Sciatic nerve (tissue), 2 donors: ENCODE data around the gene KCNC1. TPM values are rescaled to one million over a fixed set of nuclear protein-coding genes. Genes with fewer than 3 reads are reported as not detected.
A peak's percentile ranks its signal among the peaks of the same experiment; 100 is the strongest.

ENCODE experiments used
- ATAC-seq: fragments of 200-7000 bp; cut with Tn5 transposase; one replicate; pipeline ENCODE4 v1.9.1; 2020; ENCODE audit warnings: mild to moderate bottlenecking, moderate library complexity
- DNase-seq: peaks from one replicate; pipeline ENCODE4 v3.0.0-alpha.2; 2020; ENCODE audit warnings: low spot score
- intact Hi-C: fragments of 100-400 bp; cut with DNase I; formaldehyde crosslinking; loops from one replicate; pipeline ENCODE4 v1.14.2; 2022
- total RNA-seq: library from RNA; stranded (reverse); fragmentation: NEBNext Ultra II Directional; extraction: Animal tissue kit (Norgen Biotek cat#: 25700); gene quantifications from one replicate; pipeline ENCODE4 v1.2.1, GENCODE V29; 2021
- donor health status: DM: no; HTN: no; CAD: no.
- donor health status: DM: no; HTN: no; CAD: no.

KCNC1 gene
- total RNA-seq, 1 donor from 2014 or later: not detected

- no peak for ATAC-seq
- intact Hi-C loops: no loop called here
- no peak for DNase-seq
Observed at GRCh38 chr11:17803754-17804334, 69.3 kb downstream of the KCNC1 start.

- intact Hi-C loops: no loop called here
- DNase-seq (no peak), ATAC-seq (no peak)
Observed at GRCh38 chr11:17805043-17805442, 70.5 kb downstream of the KCNC1 start.

GRCh38 chr11:17805873-17806272, 71.3 kb downstream of the KCNC1 start:
- no peak for DNase-seq
- no peak for ATAC-seq
- intact Hi-C loops: no loop called here

GRCh38 chr11:17807034-17807433, 72.5 kb downstream of the KCNC1 start:
- intact Hi-C loops: no loop called here
- no peak for ATAC-seq
- no peak for DNase-seq

GRCh38 chr11:17810041-17810440, 75.5 kb downstream of the KCNC1 start:
- no peak for ATAC-seq
- intact Hi-C loops: no loop called here
- DNase-seq: no peak

- DNase-seq: no peak
- no peak for ATAC-seq
- intact Hi-C loops: no loop called here
Observed at GRCh38 chr11:17810746-17811145, 76.2 kb downstream of the KCNC1 start.

- no peak for ATAC-seq
- no peak for DNase-seq
- intact Hi-C loops: no loop called here
Observed at GRCh38 chr11:17811352-17811751, 76.8 kb downstream of the KCNC1 start.

- DNase-seq: no peak
- intact Hi-C loops: no loop called here
- no peak for ATAC-seq
Observed at GRCh38 chr11:17812091-17812864, 77.7 kb downstream of the KCNC1 start.

GRCh38 chr11:17812865-17813187, 78.2 kb downstream of the KCNC1 start:
- DNase-seq: no peak
- no peak for ATAC-seq
- intact Hi-C loops: no loop called here

- ATAC-seq (no peak), DNase-seq (no peak)
- intact Hi-C loops: no loop called here
Observed at GRCh38 chr11:17813391-17814059, 78.9 kb downstream of the KCNC1 start.

GRCh38 chr11:17814546-17814945, 80.0 kb downstream of the KCNC1 start:
- DNase-seq: no peak
- ATAC-seq: no peak
- intact Hi-C loops: no loop called here

- peak; percentile 56 for ATAC-seq
- DNase-seq: no peak
- intact Hi-C loops: no loop called here
Observed at GRCh38 chr11:17816232-17816931, 81.8 kb downstream of the KCNC1 start.

- DNase-seq (no peak), ATAC-seq (peak; percentile 77)
- intact Hi-C loops: no loop called here
Observed at GRCh38 chr11:17821648-17822400, 87.2 kb downstream of the KCNC1 start.

- DNase-seq (no peak), ATAC-seq (no peak)
- intact Hi-C loops: no loop called here
Observed at GRCh38 chr11:17822401-17822781, 87.8 kb downstream of the KCNC1 start.

- intact Hi-C loops: no loop called here
- DNase-seq (no peak), ATAC-seq (no peak)
Observed at GRCh38 chr11:17827006-17827405, 92.4 kb downstream of the KCNC1 start.

GRCh38 chr11:17828311-17828751, 93.8 kb downstream of the KCNC1 start:
- DNase-seq: peak; percentile 67

GRCh38 chr11:17831228-17831627, 96.6 kb downstream of the KCNC1 start:
- DNase-seq (no peak), ATAC-seq (no peak)
- intact Hi-C loops: no loop called here

More at GRCh38 chr11:17828311-17828751, 93.8 kb downstream of the KCNC1 start:
- ATAC-seq: peak; percentile 93
- intact Hi-C loops: no loop called here

GRCh38 chr11:17831883-17832282, 97.3 kb downstream of the KCNC1 start:
- intact Hi-C loops: no loop called here
- DNase-seq: no peak

More at GRCh38 chr11:17831883-17832282, 97.3 kb downstream of the KCNC1 start:
- ATAC-seq: no peak
